ENCODE results near the gene TLCD1. TPM values are rescaled to one million over a fixed set of nuclear protein-coding genes. Genes with fewer than 3 reads are reported as not detected.

TLCD1 gene
- total and polyA plus RNA-seq, 2 of the 8 experiments (the other 6 are each of a cell fraction or from before 2014, with no cell fraction given), result 40.7 to 128 TPM

- H2AK5ac ChIP-seq (ENCODE audit: low read depth, low read length), result no peak overlapping the region
- no peak for DNase-seq (ENCODE audit: low read depth in 1 of 2, low spot score in 2 of 2)
- no peak overlapping the region for H3K4ac ChIP-seq (replicated peaks; ENCODE audit: insufficient read length, low read depth, low read length)
- H3K56ac ChIP-seq (replicated peaks; ENCODE audit: insufficient read length, low read depth, low read length), result no peak overlapping the region
- no peak overlapping the region for H2BK120ac ChIP-seq (replicated peaks; ENCODE audit: low read depth, low read length)
- CTCF ChIA-PET (ENCODE audit: partially characterized antibody), result interaction anchor here (1.1 to 16.9 kb wide), 5 partner anchors 11 to 147 kb away, joined by 3 to 316 read pairs (median 70); partner anchors contain the start of gene TRAF4
- no peak overlapping the region for H2BK12ac ChIP-seq (ENCODE audit: low read depth, low read length)
- H3K27me3 ChIP-seq (replicated peaks in 1 of 4; ENCODE audit: control insufficient read depth in 3 of 4, extremely low read depth in 1 of 4, insufficient read depth in 3 of 4, low read length in 3 of 4), result no peaks in the 10 kb centered on the region
- H3K4me2 ChIP-seq (ENCODE audit: insufficient read depth in 1 of 2, low read depth in 2 of 2, low read length in 2 of 2), result no peak overlapping the region
- H2BK5ac ChIP-seq (ENCODE audit: low read depth, low read length), result no peak overlapping the region
- H3K79me1 ChIP-seq (ENCODE audit: low read depth, low read length), result peaks cover 2% of the 10 kb centered on the region; the same call in 1 of the 2 replicates
- no peak overlapping the region for H3K4me3 ChIP-seq (ENCODE audit: extremely low read depth in 1 of 4, insufficient read depth in 2 of 4, low read depth in 3 of 4, low read length in 4 of 4)
- no peak overlapping the region for H4K8ac ChIP-seq (ENCODE audit: extremely low read depth, insufficient read depth, low read length)
- no peak overlapping the region for H3K9ac ChIP-seq (replicated peaks in 1 of 4; ENCODE audit: extremely low read depth in 1 of 4, low read depth in 3 of 4, low read length in 3 of 4)
- no peak overlapping the region for H2BK15ac ChIP-seq (ENCODE audit: low read length)
- TF ChIP-seq POLR2A (IDR thresholded peaks at IDR 0.05; ENCODE audit: control extremely low read depth in 1 of 2, low read depth in 2 of 2, low read length in 2 of 2) (no peak), ATF2 (IDR thresholded peaks at IDR 0.05; ENCODE audit: low read length) (no peak), HDAC6 (IDR thresholded peaks at IDR 0.05; ENCODE audit: low read depth, low read length) (no peak), EZH2 (IDR thresholded peaks at IDR 0.05; ENCODE audit: low read depth, low read length, severe bottlenecking) (no peak), SRF (IDR thresholded peaks at IDR 0.05; ENCODE audit: low read depth, low read length) (no peak), CHD2 (IDR thresholded peaks at IDR 0.05; ENCODE audit: low read length) (no peak)
- no peak overlapping the region for H2AFZ ChIP-seq (ENCODE audit: low read length)
- no peak overlapping the region for H3K14ac ChIP-seq (ENCODE audit: insufficient read length)
- H3K79me2 ChIP-seq (ENCODE audit: control insufficient read depth in 1 of 2, insufficient read depth in 2 of 2, low read length in 2 of 2), result peaks cover 0 to 7% of the 10 kb centered on the region in 2 experiments; a peak in 1 of 4 replicates
- H4K20me1 ChIP-seq (replicated peaks in 1 of 2; ENCODE audit: control insufficient read depth in 1 of 2, insufficient read depth in 2 of 2, low read length in 2 of 2), result peaks cover 0 to 3% of the 10 kb centered on the region in 2 experiments
- H2BK20ac ChIP-seq (ENCODE audit: low read length), result no peak overlapping the region
- no peaks in the 10 kb centered on the region for H3K9me3 ChIP-seq (ENCODE audit: insufficient read depth in 2 of 2, low read depth in 1 of 2, low read length in 1 of 2)
- H3K27ac ChIP-seq (ENCODE audit: low read depth, low read length), result no peak overlapping the region
- H3K23ac ChIP-seq (ENCODE audit: insufficient read length), result no peak overlapping the region
- no peak for FAIRE-seq
- H4K91ac ChIP-seq (replicated peaks; ENCODE audit: insufficient read length, low read length), result no peak overlapping the region
- POLR2A ChIA-PET (ENCODE audit: partially characterized antibody), result interaction anchor here (0.6 to 17.6 kb wide), 8 partner anchors 10 to 175 kb away, joined by 4 to 813 read pairs (median 27); partner anchors contain the start of genes DHRS13, PROCA1, RPL23A and TRAF4
- H3K4me1 ChIP-seq (replicated peaks in 1 of 4; ENCODE audit: control insufficient read depth in 3 of 4, insufficient read depth in 4 of 4, low read length in 3 of 4), result 0 out of 7 replicates have a peak, but pooled peaks cover 0 to 3% (median 0%) of the 10 kb centered on the region in 4 experiments
- peaks cover 13% of the 10 kb centered on the region; the same call in 1 of the 2 replicates for H3K23me2 ChIP-seq (ENCODE audit: low read depth, low read length)
- H3K36me3 ChIP-seq (ENCODE audit: control insufficient read depth in 2 of 4, insufficient read depth in 4 of 4, low read length in 3 of 4), result peaks cover 1 to 13% (median 6%) of the 10 kb centered on the region in 4 experiments; a peak in 5 of 8 replicates
- H3K18ac ChIP-seq (ENCODE audit: extremely low read depth, low read length), result no peak overlapping the region
- 86% methylated on average over 9 of the region's 11 CpGs; no CpG with 5 or more reads in 1 of the 2 experiments for WGBS, 2 experiments (ENCODE audit: extremely low coverage in 1 of 2, insufficient coverage in 1 of 2, insufficient read length in 1 of 2, insufficient replicate concordance in 2 of 2, low coverage in 1 of 2, low lambda C conversion rate in 2 of 2, missing lambda C conversion rate in 1 of 2)
- H4K5ac ChIP-seq (ENCODE audit: insufficient read length, low read depth, low read length), result no peak overlapping the region
Observed at GRCh38 chr17:28729950-28730330, 3.9 kb upstream of the TLCD1 start.
